ENCODE data around the gene CDH11. TPM values are rescaled to one million over a fixed set of nuclear protein-coding genes. Genes with fewer than 3 reads are reported as not detected.

Gene CDH11
- total and polyA plus RNA-seq, 2 donors (not counting 1 experiment from before 2014, with no cell fraction given), result 220 to 335 TPM

- no peaks in the 10 kb centered on the region for H3K27me3 ChIP-seq (ENCODE audit: control insufficient read depth, insufficient read depth, low read length)
- H3K79me2 ChIP-seq (ENCODE audit: control insufficient read depth, insufficient read depth, low read length), result no peaks in the 10 kb centered on the region
- no peak overlapping the region for H3K27ac ChIP-seq (ENCODE audit: insufficient read depth, low read length)
- H3K36me3 ChIP-seq (ENCODE audit: control insufficient read depth, insufficient read depth, low read length), result no peaks in the 10 kb centered on the region
- TF ChIP-seq EZH2 (IDR thresholded peaks at IDR 0.05; ENCODE audit: low read length, missing control alignments) (no peak), CTCF (conservative IDR thresholded peaks at IDR 0.05 in 1 of 2, IDR thresholded peaks at IDR 0.05 in 1 of 2; ENCODE audit: low read depth in 1 of 2, low read length in 2 of 2) (no peak)
- no peak overlapping the region for H3K9ac ChIP-seq (ENCODE audit: insufficient read depth, low read length)
- DNase-seq (ENCODE audit: low read depth in 2 of 2), result peak in 1 of 2 donors; percentile 51
- no peaks in the 10 kb centered on the region for H3K9me3 ChIP-seq (ENCODE audit: control insufficient read depth, insufficient read depth, low read depth, low read length)
- H4K20me1 ChIP-seq (ENCODE audit: control insufficient read depth, extremely low read depth, insufficient read depth, low read length), result no peaks in the 10 kb centered on the region
- H3K4me1 ChIP-seq (ENCODE audit: control insufficient read depth, extremely low read depth, insufficient read depth, low read length), result no peaks in the 10 kb centered on the region
- H3K4me2 ChIP-seq (ENCODE audit: extremely low read depth, insufficient read depth, low read length), result no peak overlapping the region
- H2AFZ ChIP-seq (ENCODE audit: low read length), result no peak overlapping the region
- H3K4me3 ChIP-seq (replicated peaks in 1 of 4; ENCODE audit: control extremely low read depth in 1 of 4, insufficient read depth in 1 of 4, low read depth in 3 of 4, low read length in 4 of 4), result no peak overlapping the region
These were observed 164.6 kb downstream of the CDH11 start for GRCh38 chr16:64957246-64957645.

GRCh38 chr16:64952177-64952576 lies 169.7 kb downstream of the CDH11 start:
- no peak overlapping the region for H3K27ac ChIP-seq (ENCODE audit: insufficient read depth, low read length)
- H4K20me1 ChIP-seq (ENCODE audit: control insufficient read depth, extremely low read depth, insufficient read depth, low read length), result no peaks in the 10 kb centered on the region
- H3K4me1 ChIP-seq (ENCODE audit: control insufficient read depth, extremely low read depth, insufficient read depth, low read length), result no peaks in the 10 kb centered on the region
- no peaks in the 10 kb centered on the region for H3K9me3 ChIP-seq (ENCODE audit: control insufficient read depth, insufficient read depth, low read depth, low read length)
- H3K36me3 ChIP-seq (ENCODE audit: control insufficient read depth, insufficient read depth, low read length), result peaks cover 10% of the 10 kb centered on the region
- no peak overlapping the region for H3K4me2 ChIP-seq (ENCODE audit: extremely low read depth, insufficient read depth, low read length)
- no peak overlapping the region for H3K9ac ChIP-seq (ENCODE audit: insufficient read depth, low read length)
- H2AFZ ChIP-seq (ENCODE audit: low read length), result no peak overlapping the region
- no peak for TF ChIP-seq EZH2 (IDR thresholded peaks at IDR 0.05; ENCODE audit: low read length, missing control alignments)
- no peak for TF ChIP-seq CTCF (conservative IDR thresholded peaks at IDR 0.05 in 1 of 2, IDR thresholded peaks at IDR 0.05 in 1 of 2; ENCODE audit: low read depth in 1 of 2, low read length in 2 of 2)
- peak; percentile 94 for DNase-seq (ENCODE audit: low read depth in 2 of 2)
- H3K4me3 ChIP-seq (replicated peaks in 1 of 4; ENCODE audit: control extremely low read depth in 1 of 4, insufficient read depth in 1 of 4, low read depth in 3 of 4, low read length in 4 of 4), result no peak overlapping the region
- no peaks in the 10 kb centered on the region for H3K79me2 ChIP-seq (ENCODE audit: control insufficient read depth, insufficient read depth, low read length)
- H3K27me3 ChIP-seq (ENCODE audit: control insufficient read depth, insufficient read depth, low read length), result no peaks in the 10 kb centered on the region

- Histone ChIP-seq H3K4me3 (replicated peaks in 1 of 4; ENCODE audit: control extremely low read depth in 1 of 4, insufficient read depth in 1 of 4, low read depth in 3 of 4, low read length in 4 of 4) (no peak overlapping the region), H2AFZ (ENCODE audit: low read length) (no peak overlapping the region), H3K27me3 (ENCODE audit: control insufficient read depth, insufficient read depth, low read length) (no peaks in the 10 kb centered on the region), H3K9ac (ENCODE audit: insufficient read depth, low read length) (no peak overlapping the region), H3K4me1 (ENCODE audit: control insufficient read depth, extremely low read depth, insufficient read depth, low read length) (no peaks in the 10 kb centered on the region), H3K9me3 (ENCODE audit: control insufficient read depth, insufficient read depth, low read depth, low read length) (no peaks in the 10 kb centered on the region), H3K36me3 (ENCODE audit: control insufficient read depth, insufficient read depth, low read length) (peaks cover 10% of the 10 kb centered on the region), H3K4me2 (ENCODE audit: extremely low read depth, insufficient read depth, low read length) (no peak overlapping the region), H4K20me1 (ENCODE audit: control insufficient read depth, extremely low read depth, insufficient read depth, low read length) (no peaks in the 10 kb centered on the region), H3K79me2 (ENCODE audit: control insufficient read depth, insufficient read depth, low read length) (no peaks in the 10 kb centered on the region), H3K27ac (ENCODE audit: insufficient read depth, low read length) (no peak overlapping the region)
- TF ChIP-seq EZH2 (IDR thresholded peaks at IDR 0.05; ENCODE audit: low read length, missing control alignments), result no peak
- TF ChIP-seq CTCF (conservative IDR thresholded peaks at IDR 0.05 in 1 of 2, IDR thresholded peaks at IDR 0.05 in 1 of 2; ENCODE audit: low read depth in 1 of 2, low read length in 2 of 2), result no peak
- DNase-seq (ENCODE audit: low read depth in 2 of 2), result no peak
These were observed 170.7 kb downstream of the CDH11 start for GRCh38 chr16:64951193-64951592.
